IMR-90 (cell line): ENCODE measurements around the gene ABHD12B. TPM values are rescaled to one million over a fixed set of nuclear protein-coding genes. Genes with fewer than 3 reads are reported as not detected.

Source experiments
- ATAC-seq: fragments of 200-7000 bp; cut with Tn5 transposase; 2 replicates; pipeline ENCODE4 v1.9.1; 2020; ENCODE audit warnings: low read depth, mild to moderate bottlenecking, moderate library complexity
- BruUV-seq: library from RNA; stranded (reverse); fragments of 400-500 nt; replicated peaks from 2 replicates; lab custom pipeline; 2021; lab: Mats Ljungman, UMichigan
- CTCF ChIA-PET: fragments of 300-600 bp; formaldehyde crosslinking; extraction: SDS; loops from one replicate; lab custom pipeline; 2021; ENCODE audit warnings: antibody characterized with exemption; lab: Yijun Ruan, JAX
- POLR2A ChIA-PET: fragments of 300-600 bp; sonication (Branson Sonifier 250); formaldehyde crosslinking; loops from one replicate; lab custom pipeline; 2022; ENCODE audit warnings: antibody characterized with exemption; ENCODE audit not compliant: unreplicated experiment; lab: Charles Lee
- DNase-seq: peaks from one replicate; pipeline ENCODE4 v3.0.0; 2013
- H2AFZ ChIP-seq: replicated peaks from 2 replicates; pipeline ENCODE3; 2013; ENCODE audit warnings: low read length, mild to moderate bottlenecking; ENCODE audit not compliant: poor library complexity
- H2AK5ac ChIP-seq: 2 replicates; pipeline ENCODE4 v1.6.1; 2013; ENCODE audit warnings: low read depth, low read length, inconsistent platforms
- H2AK9ac ChIP-seq: replicated peaks from 2 replicates; pipeline ENCODE3; 2013; ENCODE audit warnings: mild to moderate bottlenecking, low read depth, low read length, moderate library complexity; ENCODE audit not compliant: poor library complexity
- H2BK120ac ChIP-seq: 2 replicates; pipeline ENCODE4 v1.6.1; 2013; ENCODE audit warnings: low read depth, low read length, inconsistent platforms
- H2BK15ac ChIP-seq: 3 replicates; pipeline ENCODE4 v1.6.1; 2013; ENCODE audit warnings: low read depth, low read length, inconsistent platforms
- H2BK20ac ChIP-seq: 2 replicates; pipeline ENCODE4 v1.6.1; 2013; ENCODE audit warnings: low read depth, mild to moderate bottlenecking, inconsistent platforms, low read length, moderate library complexity
- H2BK5ac ChIP-seq: 2 replicates; pipeline ENCODE4 v1.6.1; 2013; ENCODE audit warnings: mild to moderate bottlenecking, low read depth, low read length, inconsistent platforms; ENCODE audit not compliant: poor library complexity, severe bottlenecking
- H3K14ac ChIP-seq: replicated peaks from 2 replicates; pipeline ENCODE4 v1.6.1; 2013; ENCODE audit warnings: low read depth, low read length, inconsistent platforms
- H3K18ac ChIP-seq: 2 replicates; pipeline ENCODE4 v1.6.1; 2013; ENCODE audit warnings: low read depth, low read length, control low read depth
- H3K23ac ChIP-seq: 2 replicates; pipeline ENCODE4 v1.6.1; 2013; ENCODE audit warnings: low read depth, low read length, inconsistent platforms
- H3K27ac ChIP-seq: 2 replicates; pipeline ENCODE4 v1.5.1; 2013; ENCODE audit warnings: mild to moderate bottlenecking, control low read depth, low read length; ENCODE audit not compliant: insufficient read depth
- H3K27me3 ChIP-seq: 2 replicates; pipeline ENCODE4 v1.6.1; 2013; ENCODE audit warnings: low read length; ENCODE audit not compliant: control insufficient read depth, insufficient read depth
- H3K36me3 ChIP-seq: 2 replicates; pipeline ENCODE4 v1.6.1; 2013; ENCODE audit warnings: low read length, mixed read lengths; ENCODE audit not compliant: control insufficient read depth, insufficient read depth
- H3K4ac ChIP-seq: 2 replicates; pipeline ENCODE4 v1.6.1; 2013; ENCODE audit warnings: low read depth, low read length, inconsistent platforms
- H3K4me1 ChIP-seq: 2 replicates; pipeline ENCODE4 v1.6.1; 2013; ENCODE audit warnings: low read length, mixed read lengths; ENCODE audit not compliant: control insufficient read depth, insufficient read depth
- H3K4me2 ChIP-seq: 2 replicates; pipeline ENCODE4 v1.6.1; 2013; ENCODE audit warnings: low read depth, mild to moderate bottlenecking, control low read depth, low read length, moderate library complexity
- H3K4me3 ChIP-seq: 2 replicates; pipeline ENCODE4 v1.5.1; 2013; ENCODE audit warnings: low read depth, mild to moderate bottlenecking, control low read depth, low read length, moderate library complexity; ENCODE audit not compliant: insufficient read depth
- H3K56ac ChIP-seq: 2 replicates; pipeline ENCODE4 v1.6.1; 2013; ENCODE audit warnings: low read length, inconsistent platforms; ENCODE audit not compliant: insufficient read depth; ENCODE audit errors: extremely low read depth
- H3K79me1 ChIP-seq, 2 experiments: 2 replicates each; pipeline ENCODE4 v1.6.1; 2013; ENCODE audit warnings: low read length in 2 of 2, inconsistent platforms in 1 of 2, low read depth in 1 of 2
- H3K9ac ChIP-seq: 2 replicates; pipeline ENCODE4 v1.6.1; 2013; ENCODE audit warnings: low read depth, low read length, control low read depth
- H3K9me1 ChIP-seq: 2 replicates; pipeline ENCODE4 v1.6.1; 2013; ENCODE audit warnings: low read length, inconsistent platforms; ENCODE audit not compliant: insufficient read depth
- H3K9me3 ChIP-seq: 2 replicates; pipeline ENCODE4 v1.6.1; 2013; ENCODE audit warnings: low read length; ENCODE audit not compliant: control insufficient read depth, insufficient read depth
- H4K20me1 ChIP-seq: 2 replicates; pipeline ENCODE4 v1.6.1; 2013; ENCODE audit warnings: low read length, inconsistent platforms; ENCODE audit not compliant: insufficient read depth
- H4K5ac ChIP-seq: 2 replicates; pipeline ENCODE4 v1.6.1; 2013; ENCODE audit warnings: mild to moderate bottlenecking, low read depth, low read length, control low read depth
- H4K8ac ChIP-seq, 2 experiments: 2 replicates each; pipeline ENCODE4 v1.6.1; 2013; ENCODE audit warnings: low read depth in 2 of 2, low read length in 2 of 2, control low read depth in 1 of 2, inconsistent platforms in 1 of 2
- H4K91ac ChIP-seq: 2 replicates; pipeline ENCODE4 v1.6.1; 2013; ENCODE audit warnings: low read depth, low read length, inconsistent platforms; ENCODE audit not compliant: insufficient read depth
- MAZ ChIP-seq: IDR thresholded peaks from 2 replicates; pipeline ENCODE4 v1.6.1; 2012; ENCODE audit warnings: low read depth, mild to moderate bottlenecking, low read length, improper control_type of control experiment, moderate library complexity, borderline replicate concordance
- NFE2L2 ChIP-seq: fragments of 150-350 bp; IDR thresholded peaks from 2 replicates; pipeline ENCODE4 v1.6.1; 2016; ENCODE audit warnings: low read depth, mild to moderate bottlenecking, low read length
- WGBS, 2 experiments: methylation state at CpG; one replicate each; pipeline versions ENCODE4 v1.1.5 to v1.1.7; 2013; ENCODE audit warnings: missing lambda C conversion rate in 2 of 2; ENCODE audit not compliant: insufficient read length in 1 of 2; ENCODE audit errors: extremely low coverage in 2 of 2; 5-methylcytosine and 5-hydroxymethylcytosine counted together
- dilution Hi-C: fragments of 300-500 bp; cut with HindIII; formaldehyde crosslinking; loops from one replicate; pipeline ENCODE4 v1.14.3; 2018; ENCODE audit warnings: low sequenced_read_pairs; ENCODE audit not compliant: unreplicated experiment
- in situ Hi-C: fragments of 300-500 bp; cut with MboI; formaldehyde crosslinking; loops from 3 replicates; pipeline ENCODE4 v1.14.3; 2019; ENCODE audit warnings: low sequenced_read_pairs, inconsistent platforms, mixed read lengths
- intact Hi-C: fragments of 100-400 bp; cut with micrococcal nuclease; formaldehyde crosslinking; loops from 2 replicates; pipeline ENCODE4 v1.10.0; 2022
- polyA plus RNA-seq, 3 experiments: library from polyadenylated mRNA; depleted of rRNA; stranded (reverse); fragments of >200 nt; gene quantifications; 2 replicates each; pipeline ENCODE4 v1.2.3, GENCODE V29; 2012; ENCODE audit warnings: low replicate concordance in 1 of 3
- total RNA-seq: library from RNA; depleted of rRNA; stranded (reverse); fragments of >200 nt; gene quantifications from 2 replicates; pipeline ENCODE4 v1.2.3, GENCODE V29; 2012

Gene ABHD12B
- total and polyA plus RNA-seq, 2 of the 4 experiments (the other 2 are of a cell fraction): 0.18 TPM; not detected in 1

- Histone ChIP-seq H3K9me3 (no peaks in the 10 kb centered on the region), H3K79me1 (peaks cover 0 to 6% of the 10 kb centered on the region in 2 experiments; a peak in 2 of 4 replicates), H3K56ac (no peak overlapping the region), H3K14ac (peak overlapping the region; percentile 0; the same call in 1 of the 2 replicates), H2BK15ac (peak overlapping the region; percentile 24; the same call in 1 of the 3 replicates), H4K20me1 (peaks cover 2% of the 10 kb centered on the region), H3K36me3 (no peaks in the 10 kb centered on the region), H3K9ac (no peak overlapping the region), H4K91ac (peak overlapping the region; percentile 38; the same call in 1 of the 2 replicates), H2AK9ac (peak overlapping the region; percentile 20), H3K23ac (0 out of 2 replicates have a peak overlapping the region, but pooled peaks have one; percentile 20), H3K18ac (no peak overlapping the region), H3K4me2 (no peak overlapping the region), H4K5ac (no peak overlapping the region), H4K8ac (no peak overlapping the region), H3K9me1 (peaks cover 19% of the 10 kb centered on the region), H2BK120ac (peak overlapping the region; percentile 42; the same call in 1 of the 2 replicates), H3K27me3 (no peaks in the 10 kb centered on the region), H3K4ac (peak overlapping the region; percentile 27; the same call in 1 of the 2 replicates), H2AK5ac (peak overlapping the region; percentile 25; the same call in 1 of the 2 replicates), H2BK5ac (no peak overlapping the region), H2AFZ (no peak overlapping the region), H3K4me3 (no peak overlapping the region), H3K4me1 (peaks cover 14% of the 10 kb centered on the region), H3K27ac (no peak overlapping the region), H2BK20ac (peak overlapping the region; percentile 5; the same call in 1 of the 2 replicates)
- no peak for TF ChIP-seq MAZ
- no peak for TF ChIP-seq NFE2L2
- ChIA-PET POLR2A (no interaction called here), CTCF (no interaction called here)
- no CpG with 5 or more reads among the region's 2 CpGs for WGBS, 2 experiments
- intact Hi-C loops (no loop called here), in situ Hi-C loops (no loop called here), dilution Hi-C loops (no loop called here)
- DNase-seq: peak; percentile 73
- BruUV-seq: no TSS peak
- no peak for ATAC-seq
These were observed 36.6 kb upstream of the ABHD12B start for GRCh38 chr14:50835280-50835679.
